ENCODE data around the gene SLC26A1. TPM values are rescaled to one million over a fixed set of nuclear protein-coding genes. Genes with fewer than 3 reads are reported as not detected.
"Not testable (repeated sequence)": the region's sequence is repeated elsewhere in the genome, so short reads cannot be mapped to it uniquely, and the experiment has no call there.

The SLC26A1 gene
- total RNA-seq, 1 experiment from 2014 or later: 0.13 TPM

DNA sequence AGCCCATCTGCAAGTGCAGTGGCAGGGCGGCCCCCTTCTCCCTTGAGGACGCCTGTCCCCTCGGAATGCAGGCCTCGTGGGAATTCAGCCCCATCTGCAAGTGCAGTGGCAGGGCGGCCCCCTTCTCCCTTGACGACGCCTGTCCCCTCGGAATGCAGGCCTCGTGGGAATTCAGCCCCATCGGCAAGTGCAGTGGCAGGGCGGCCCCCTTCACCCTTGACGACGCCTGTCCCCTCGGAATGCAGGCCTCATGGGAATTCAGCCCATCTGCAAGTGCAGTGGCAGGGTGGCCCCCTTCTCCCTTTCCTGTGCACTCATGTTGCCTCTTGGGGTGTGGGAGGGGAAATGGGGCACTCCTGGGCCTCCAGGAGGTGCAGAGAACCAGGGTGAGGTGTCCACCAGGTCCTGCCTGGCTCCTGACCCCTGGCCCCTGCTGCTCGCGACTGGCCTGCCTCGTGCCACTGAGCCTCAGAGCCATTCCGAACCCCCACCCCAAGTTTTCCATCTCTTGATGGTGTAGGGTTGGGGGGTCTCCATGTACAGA lies 6.8 kb upstream of the SLC26A1 start:
- DNase-seq (ENCODE audit: low read depth): no peak

- not testable (repeated sequence) for DNase-seq (ENCODE audit: low read depth)
These were observed 6.1 kb upstream of the SLC26A1 start for GRCh38 chr4:999240-999863.

DNA sequence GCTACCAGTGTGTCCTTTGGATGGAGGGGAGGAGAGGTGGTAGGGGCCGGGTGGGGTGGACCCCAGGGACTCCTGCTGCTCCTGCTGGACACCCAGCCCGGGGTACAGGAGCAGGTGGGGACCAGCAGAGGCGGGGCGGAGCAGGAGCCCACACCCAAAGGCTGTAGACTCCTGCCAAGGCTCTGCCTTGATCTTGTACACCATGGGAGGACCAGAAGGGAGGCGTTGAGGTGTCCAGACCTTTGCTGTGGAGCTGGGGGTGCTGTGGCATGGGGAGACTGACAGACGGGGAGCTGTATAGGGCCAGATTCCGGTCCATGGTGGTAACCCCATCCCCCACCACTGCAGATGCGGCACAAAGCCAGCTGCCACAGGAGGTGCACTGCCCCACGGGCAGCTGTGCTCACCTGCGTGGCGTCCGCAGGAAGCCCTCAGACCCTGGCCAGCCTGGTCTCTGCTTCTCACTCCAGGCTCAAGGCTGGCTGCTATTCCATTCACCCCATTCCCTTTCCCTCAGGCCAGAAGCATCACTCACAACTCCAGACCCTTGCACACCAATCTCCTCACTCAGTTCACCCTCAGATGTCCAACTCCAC lies 5.0 kb upstream of the SLC26A1 start:
- no peak for DNase-seq (ENCODE audit: low read depth)

GRCh38 chr4:997375-998071 lies 4.3 kb upstream of the SLC26A1 start:
- DNase-seq (ENCODE audit: low read depth): no peak

DNA sequence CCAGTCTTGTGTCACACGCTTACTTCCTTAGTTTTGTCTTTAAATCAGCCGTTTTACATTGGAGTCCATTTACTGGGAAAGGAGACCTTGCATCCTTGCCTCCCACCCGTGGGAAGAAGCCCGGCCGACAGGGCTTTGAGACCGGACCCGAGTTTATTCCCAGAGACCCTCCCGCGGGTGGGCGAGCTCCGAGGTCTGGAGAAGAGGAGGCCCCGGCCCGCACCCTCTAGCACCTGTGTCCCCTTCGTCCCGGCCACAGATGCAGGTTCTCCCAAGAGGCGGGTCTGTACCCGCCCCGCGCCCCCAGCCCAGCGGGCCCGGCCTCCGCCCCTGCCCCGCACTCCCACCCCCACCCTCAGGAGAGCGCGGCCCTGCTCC lies 3.8 kb upstream of the SLC26A1 start:
- no peak for DNase-seq (ENCODE audit: low read depth)

DNA sequence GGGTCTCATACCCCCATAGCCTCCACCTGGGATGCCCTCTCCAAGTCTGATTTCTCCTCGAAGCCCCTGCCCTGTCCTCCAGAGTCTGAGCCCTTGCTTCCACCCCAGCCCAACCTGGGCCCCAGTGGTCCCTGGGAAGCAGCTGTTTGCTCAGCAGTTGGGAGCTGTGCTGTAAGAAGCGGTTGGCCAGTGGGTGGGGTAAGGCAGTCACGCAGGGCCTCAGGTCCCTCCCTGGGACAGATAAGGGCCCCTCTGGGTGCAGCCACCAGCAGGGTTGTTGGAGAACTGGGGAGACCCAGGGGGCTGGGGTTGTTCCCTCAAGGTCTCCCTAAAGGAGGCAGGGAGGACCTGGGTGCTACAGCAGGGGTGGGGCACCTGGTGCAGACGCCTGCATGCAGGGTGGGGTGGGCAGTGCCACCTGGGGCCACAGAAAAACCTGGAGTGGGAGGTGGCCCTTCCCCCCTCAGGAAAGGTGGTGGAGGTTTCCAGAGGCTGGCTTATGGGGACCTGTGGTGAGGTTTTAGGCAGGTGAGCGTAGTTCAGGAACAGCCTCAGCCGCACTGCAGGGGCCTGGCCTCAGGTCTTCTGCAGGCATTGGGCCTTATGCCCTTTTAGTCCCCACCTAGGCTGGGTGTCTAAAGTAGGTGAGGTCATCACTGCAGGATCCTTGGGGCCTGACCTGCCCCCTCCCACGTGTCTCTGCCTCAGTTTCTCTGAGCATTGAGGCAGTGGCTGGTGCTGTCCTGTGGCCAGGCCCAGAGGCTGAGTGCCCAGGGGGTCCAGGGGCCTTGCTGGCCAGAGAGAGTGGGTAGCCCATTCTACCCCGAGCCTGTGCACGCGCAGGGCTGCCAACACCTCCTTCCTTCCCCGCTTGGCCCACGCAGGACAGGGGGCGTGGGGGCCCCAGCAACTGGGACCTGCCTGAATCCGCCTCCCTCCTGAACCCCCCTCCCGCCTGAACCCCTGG lies 3.1 kb upstream of the SLC26A1 start:
- no peak for DNase-seq (ENCODE audit: low read depth)

GRCh38 chr4:995311-996026 lies 2.3 kb upstream of the SLC26A1 start:
- DNase-seq (ENCODE audit: low read depth): no peak

GRCh38 chr4:992297-993110 lies 700 bp downstream of the SLC26A1 start:
- DNase-seq (ENCODE audit: low read depth): no peak

- no peak for DNase-seq (ENCODE audit: low read depth)
These were observed 1.5 kb downstream of the SLC26A1 start for GRCh38 chr4:991451-992296.

DNA sequence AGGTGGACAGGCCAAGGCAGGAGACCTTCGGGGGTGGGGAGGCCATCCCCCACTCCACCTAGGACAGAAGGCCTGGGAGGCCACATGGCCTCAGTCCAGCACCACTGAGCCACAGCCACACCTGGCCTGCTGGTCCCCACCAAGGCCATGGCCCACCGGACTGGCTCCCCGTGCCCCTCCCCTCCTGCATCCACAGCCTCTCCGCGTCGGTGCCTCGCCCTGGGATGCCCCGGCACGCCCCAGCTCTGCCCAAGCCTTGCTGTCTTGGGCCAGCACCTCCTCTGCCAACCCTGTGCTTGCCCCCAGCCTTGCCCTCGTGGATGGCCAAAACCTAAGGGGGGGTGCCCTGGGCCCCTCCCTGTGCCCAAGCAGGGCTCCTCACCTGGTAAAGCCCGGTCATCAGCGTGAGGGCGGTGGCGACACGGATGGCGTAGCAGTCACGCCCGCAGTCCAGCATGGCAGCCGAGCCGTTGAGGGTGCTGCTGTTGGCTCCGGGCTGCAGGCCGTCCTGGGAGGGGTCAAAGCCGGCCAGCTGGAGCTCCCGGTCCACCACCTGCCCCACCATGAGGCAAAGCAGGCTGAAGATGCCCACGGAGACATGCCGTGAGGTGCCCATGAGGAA lies 2.3 kb downstream of the SLC26A1 start:
- DNase-seq (ENCODE audit: low read depth): no peak

GRCh38 chr4:989722-990471 lies 3.3 kb downstream of the SLC26A1 start:
- DNase-seq (ENCODE audit: low read depth): no peak

DNA sequence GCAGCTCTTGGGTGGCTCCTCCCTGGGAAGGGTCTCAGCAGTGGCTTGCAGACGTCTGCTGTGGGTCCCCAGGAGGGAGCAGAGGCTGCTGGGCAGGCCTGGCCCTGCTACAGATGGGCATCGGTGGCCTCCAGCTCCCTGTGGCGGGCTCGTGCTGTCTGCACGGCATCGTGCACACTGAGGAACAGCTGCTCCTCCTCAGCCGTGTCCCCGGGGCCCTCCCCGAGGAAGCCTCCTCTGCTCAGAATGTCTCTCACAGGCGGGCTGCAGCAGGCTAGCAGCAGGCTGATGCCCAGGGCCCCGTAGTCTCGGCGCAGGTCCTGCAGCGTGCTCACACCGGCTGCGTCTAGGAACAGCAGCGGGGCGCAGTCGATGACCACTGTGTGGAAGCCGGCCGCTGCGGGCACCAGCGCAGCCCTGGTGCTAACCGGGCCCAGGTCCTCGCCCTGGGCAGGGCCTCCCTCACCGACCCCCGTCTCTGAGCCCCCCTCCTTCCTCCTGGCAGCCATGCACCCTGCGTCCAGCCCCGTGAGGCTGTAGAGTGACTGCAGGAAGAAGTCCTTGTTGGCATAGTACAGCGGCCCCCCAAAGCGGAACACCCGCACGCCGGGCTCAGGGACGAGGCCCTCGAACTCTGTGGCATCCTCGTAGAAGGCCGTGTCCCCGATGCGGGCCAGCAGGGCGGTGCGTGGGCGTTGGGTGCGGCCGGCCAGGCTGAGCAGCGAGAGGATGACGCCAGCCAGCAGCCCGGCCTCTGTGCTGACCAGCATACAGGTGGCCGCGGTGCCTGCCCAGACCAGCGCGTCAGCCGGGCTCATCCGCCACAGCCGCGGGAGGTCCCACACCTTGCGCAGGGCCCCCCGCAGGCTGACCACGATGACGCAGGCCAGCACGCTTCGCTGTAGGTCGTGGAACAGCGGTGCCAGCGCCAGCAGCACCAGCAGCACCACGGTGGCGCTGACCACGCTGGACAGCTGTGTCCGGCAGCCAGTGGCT lies 4.2 kb downstream of the SLC26A1 start:
- no peak for DNase-seq (ENCODE audit: low read depth)

DNA sequence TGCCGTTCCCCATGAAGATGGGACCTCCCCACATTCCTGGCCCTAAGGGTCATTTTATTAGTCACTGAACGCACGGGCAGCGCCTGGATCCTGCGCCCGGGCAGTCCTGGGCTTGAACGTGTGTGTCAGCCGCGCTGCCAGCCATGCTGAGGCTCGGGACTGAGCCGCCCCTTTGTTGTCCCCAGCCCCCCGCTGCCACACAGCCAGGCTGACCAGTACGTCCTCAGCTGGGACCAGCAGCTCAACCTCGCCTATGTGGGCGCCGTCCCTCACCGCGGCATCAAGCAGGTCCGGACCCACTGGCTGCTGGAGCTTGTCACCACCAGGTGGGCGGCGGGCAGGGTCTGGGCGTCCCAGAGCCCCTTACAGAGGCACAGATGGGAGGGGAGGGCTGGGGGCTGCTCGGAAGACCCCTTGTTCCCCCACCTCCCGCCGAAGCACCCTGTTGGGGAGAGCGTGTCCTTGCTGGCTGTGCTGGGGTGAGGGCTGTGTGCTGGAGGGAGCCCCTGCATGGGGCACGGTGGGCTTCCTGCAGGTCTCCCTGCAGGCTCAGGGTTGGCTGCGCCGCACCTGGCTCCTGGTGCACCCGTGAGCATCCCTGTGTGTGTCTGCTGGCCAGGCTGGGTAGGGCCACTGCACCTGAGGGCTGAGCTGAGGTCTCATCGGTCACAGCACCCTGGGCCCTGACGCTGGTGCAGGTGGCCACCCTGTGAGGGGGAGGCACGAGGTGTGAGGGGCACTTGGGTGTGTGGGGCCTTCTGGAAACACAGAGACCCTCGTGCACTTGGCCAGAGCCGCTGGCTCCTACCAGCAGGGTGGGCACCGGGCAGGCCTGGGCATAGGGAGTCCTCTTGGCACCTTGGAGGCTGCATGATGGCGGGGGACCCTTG lies 5.3 kb downstream of the SLC26A1 start:
- peak; percentile 79 for DNase-seq (ENCODE audit: low read depth)

- peak; percentile 80 for DNase-seq (ENCODE audit: low read depth)
These were observed 6.2 kb downstream of the SLC26A1 start, which contains the start of gene IDUA for GRCh38 chr4:986879-987623. Gene IDUA, plus strand, starts transcription at chr4:987044. Its CDS starts 41 bp downstream, at chr4:987085.
